Measurements from ENCODE around the gene SLCO4A1.

The SLCO4A1 gene, protein sequence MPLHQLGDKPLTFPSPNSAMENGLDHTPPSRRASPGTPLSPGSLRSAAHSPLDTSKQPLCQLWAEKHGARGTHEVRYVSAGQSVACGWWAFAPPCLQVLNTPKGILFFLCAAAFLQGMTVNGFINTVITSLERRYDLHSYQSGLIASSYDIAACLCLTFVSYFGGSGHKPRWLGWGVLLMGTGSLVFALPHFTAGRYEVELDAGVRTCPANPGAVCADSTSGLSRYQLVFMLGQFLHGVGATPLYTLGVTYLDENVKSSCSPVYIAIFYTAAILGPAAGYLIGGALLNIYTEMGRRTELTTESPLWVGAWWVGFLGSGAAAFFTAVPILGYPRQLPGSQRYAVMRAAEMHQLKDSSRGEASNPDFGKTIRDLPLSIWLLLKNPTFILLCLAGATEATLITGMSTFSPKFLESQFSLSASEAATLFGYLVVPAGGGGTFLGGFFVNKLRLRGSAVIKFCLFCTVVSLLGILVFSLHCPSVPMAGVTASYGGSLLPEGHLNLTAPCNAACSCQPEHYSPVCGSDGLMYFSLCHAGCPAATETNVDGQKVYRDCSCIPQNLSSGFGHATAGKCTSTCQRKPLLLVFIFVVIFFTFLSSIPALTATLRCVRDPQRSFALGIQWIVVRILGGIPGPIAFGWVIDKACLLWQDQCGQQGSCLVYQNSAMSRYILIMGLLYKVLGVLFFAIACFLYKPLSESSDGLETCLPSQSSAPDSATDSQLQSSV

DNA sequence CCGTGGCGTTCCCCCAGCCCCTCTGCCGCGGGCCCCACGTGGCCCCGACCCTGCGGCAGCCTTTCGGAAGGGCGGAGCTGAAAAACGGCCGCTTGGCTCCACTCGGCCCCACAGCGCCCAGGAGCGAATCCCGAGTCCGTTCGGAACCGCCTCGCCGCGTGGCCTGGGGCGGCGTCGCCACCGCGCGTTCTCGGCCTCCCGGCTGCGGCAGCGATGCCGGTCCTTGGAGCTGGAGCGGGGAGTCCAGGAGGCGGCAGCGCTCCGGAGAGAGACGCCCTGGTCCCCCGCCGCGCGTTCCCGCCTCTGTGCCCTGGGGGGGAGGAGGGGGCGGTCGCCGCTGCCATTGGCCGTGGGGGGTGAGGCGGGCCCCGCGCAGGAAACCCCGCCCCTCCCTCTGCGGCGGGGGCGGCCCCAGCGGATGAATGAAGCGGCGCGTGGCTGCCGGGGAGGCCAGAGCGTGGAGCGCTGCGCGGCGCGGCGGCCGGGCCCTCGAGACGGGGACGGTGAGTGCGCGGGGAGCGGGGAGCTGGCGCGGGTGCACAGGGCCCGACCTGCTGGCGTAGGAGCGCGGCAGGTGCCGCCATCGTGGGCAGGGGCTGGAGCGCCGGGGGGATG, at the start of gene SLCO4A1:
SLCO4A1 (plus strand) TSS at position 453 of the 615 bp plus-strand sequence. CDS start 13,952 bp downstream, outside the sequence.
- DNase-seq, result peak; percentile 78

DNA sequence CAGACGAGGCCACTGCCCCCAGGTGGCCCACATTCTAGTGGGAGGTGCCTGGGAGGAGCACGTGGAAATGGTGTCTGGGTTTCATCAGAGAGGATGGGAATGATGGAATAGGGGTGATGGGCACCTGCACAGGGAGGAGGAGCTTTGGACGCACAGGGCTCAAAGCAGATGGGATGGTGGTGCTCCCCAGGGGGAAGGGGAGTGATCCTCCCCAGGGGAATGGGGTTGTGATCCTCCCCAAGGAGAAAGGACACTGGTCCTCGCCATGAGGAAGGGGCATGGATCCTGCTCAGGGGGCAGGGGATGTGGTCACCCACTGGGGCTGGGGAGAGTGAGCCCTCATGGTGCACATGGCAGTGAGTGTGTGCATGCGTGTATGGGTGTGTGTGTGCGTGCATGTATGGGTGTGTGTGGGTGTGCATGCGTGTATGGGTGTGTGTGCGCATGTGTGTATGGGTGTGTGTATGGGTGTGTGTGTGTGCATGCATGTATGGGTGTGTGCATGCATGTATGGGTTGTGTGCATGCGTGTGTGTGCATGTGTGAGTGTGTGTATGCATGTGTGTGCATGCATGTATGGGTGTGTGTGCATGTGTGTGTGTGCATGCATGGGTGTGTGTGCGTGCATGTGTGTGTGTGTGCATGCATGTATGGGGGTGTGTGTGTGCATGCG, 49.7 kb upstream of the SLCO4A1 start:
- no peak for DNase-seq

DNA sequence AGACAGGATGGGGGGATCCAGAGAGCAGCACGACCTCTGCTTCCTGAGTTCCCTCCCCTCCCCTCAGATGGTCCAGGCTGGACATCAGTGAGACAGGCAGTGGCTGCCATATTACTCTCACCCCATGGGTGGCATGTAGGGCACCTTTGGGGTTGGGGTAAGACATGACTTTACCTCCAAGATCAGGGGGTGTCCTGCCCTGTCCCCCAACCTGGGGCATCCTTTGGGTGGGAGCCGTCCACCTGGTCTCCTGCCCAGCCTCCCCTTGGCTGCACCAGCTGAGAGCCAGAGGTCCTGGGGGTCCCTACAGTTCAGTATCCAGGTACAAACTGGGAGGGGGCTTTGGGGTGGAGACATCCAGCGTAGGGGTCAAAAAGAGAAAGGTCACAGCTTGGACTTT, 48.7 kb upstream of the SLCO4A1 start:
- DNase-seq, result no peak

DNA sequence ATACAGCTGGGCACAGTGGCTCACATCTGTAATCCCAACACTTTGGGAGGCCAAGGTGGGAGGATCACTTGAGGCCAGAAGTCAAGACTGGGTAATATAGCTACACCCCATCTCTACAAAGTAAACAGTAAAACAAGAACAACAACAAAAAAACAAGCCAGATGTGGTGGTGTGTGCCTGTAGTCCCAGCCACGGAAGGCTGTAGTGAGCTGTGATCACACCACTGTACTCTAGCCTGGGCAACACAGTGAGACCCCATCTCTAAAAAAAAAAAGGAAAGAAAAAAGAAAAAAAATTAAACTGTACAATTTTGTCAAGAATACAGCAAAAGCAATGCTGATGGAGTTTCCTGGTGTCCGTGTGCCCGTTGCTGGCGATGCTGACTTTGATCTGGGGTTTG, 47.2 kb upstream of the SLCO4A1 start:
- no peak for DNase-seq

DNA sequence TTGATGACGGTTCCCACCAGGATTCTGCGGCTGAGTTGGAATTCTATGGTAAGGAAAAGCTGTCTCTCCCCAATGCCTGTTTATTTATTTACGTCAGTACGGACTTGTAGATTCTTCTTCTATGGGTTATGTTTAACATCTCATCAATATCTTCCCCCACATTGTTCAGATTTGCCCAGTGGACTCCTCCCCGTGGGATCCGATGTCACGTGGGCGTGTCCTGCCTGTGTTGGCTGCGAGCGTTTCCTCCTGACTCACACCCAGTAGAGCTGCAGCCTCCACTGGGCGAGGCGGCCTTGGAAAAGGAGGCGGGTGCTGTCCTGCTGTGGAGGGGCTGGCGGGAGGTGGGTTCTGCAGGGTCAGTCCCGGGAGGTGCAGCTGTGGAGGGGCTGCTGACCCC, 46.8 kb upstream of the SLCO4A1 start:
- DNase-seq, result peak; percentile 59

DNA sequence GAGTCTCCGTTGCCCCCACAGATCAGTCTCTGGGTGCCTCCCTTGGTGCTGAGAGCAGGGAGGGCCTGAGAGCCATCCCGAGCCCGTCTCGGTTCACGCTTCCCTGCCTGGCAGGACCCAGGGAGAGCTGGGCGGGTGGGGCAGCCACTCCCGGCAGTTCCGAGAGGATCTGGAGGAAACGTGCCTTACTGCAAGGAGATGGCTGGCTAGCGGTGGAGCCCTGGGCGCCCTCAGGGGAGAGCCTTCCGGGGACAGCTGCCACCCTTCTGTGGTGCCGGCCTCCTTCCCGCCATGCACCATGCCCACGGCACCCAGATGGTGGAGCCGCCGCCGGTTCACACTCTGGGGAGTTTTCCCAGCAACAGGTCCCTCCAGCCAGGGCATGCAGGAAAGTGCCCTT, 45.8 kb upstream of the SLCO4A1 start:
- no peak for DNase-seq

DNA sequence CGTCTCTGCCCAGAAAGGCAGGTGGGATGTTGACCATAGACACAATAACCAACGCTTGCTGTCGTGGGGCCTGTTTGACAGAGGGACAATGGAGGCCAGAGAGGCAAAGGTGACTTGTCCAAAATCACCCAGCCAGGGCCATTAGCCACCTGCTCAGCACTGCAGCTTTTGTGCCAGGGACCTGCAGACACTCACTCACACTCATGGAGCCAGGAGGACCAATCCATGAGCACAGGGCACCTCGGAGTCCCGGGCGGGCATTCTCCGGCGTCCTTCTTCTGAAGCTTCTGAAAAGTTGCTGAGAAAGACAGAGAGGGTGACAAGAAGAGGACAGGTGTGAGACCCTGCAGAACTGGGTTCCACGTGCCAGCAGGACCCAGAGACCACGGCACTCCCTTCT, 45.4 kb upstream of the SLCO4A1 start:
- no peak for DNase-seq

DNA sequence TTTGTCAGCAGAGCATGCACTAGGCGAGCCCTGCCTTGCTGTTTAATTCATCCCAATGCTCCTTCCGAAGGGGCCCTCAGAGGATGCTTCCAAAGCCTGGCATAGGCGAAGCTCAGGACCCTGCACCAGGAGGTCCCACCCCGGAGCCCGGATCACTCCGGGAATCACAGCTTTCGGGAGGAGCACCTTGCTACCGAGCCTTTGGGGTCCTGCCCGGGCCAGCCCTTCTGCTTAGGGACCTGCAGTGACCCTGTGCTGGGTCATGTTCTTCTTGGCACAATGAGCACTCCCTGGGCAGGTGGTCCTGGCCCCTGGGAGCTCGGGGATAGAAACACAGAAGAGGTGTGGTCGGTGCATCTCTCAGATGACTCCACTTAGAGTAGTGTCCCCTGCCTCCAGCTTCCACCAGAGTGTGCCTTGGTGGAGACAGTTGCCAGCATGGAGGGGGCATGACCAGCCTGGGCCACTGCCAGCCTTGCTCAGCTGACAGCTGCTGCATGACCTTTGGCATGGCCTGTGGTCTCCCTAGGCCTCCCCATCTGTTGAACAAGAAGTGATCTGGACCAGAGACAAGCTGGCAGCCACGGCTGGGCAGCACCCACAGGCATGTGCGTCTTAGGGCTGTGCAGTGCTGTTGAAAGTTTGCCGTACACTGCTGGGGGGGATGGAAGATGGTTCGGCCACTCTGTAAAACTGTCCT, 44.7 kb upstream of the SLCO4A1 start:
- no peak for DNase-seq

DNA sequence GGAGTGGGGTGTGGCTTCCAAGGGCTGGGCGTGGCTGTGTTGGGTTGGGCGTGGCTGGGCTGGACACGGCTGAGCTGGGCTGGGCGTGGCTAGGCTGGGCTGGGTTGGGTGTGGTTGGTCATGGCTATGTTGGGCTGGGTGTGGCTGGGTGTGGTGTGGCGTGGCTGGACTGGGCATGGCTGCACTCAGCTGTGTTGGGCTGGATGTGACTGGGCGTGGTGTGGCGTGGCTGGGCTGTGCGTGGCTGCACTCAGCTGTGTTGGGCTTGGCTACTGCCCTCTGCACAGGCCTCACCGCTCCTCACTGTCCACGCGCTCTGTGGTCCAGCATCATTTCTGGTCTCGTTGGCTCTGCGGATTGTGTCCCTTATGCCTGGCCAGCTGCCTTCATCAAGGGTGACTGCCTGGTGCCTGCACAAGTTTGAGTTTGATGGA, 43.5 kb upstream of the SLCO4A1 start:
- DNase-seq, result no peak

DNA sequence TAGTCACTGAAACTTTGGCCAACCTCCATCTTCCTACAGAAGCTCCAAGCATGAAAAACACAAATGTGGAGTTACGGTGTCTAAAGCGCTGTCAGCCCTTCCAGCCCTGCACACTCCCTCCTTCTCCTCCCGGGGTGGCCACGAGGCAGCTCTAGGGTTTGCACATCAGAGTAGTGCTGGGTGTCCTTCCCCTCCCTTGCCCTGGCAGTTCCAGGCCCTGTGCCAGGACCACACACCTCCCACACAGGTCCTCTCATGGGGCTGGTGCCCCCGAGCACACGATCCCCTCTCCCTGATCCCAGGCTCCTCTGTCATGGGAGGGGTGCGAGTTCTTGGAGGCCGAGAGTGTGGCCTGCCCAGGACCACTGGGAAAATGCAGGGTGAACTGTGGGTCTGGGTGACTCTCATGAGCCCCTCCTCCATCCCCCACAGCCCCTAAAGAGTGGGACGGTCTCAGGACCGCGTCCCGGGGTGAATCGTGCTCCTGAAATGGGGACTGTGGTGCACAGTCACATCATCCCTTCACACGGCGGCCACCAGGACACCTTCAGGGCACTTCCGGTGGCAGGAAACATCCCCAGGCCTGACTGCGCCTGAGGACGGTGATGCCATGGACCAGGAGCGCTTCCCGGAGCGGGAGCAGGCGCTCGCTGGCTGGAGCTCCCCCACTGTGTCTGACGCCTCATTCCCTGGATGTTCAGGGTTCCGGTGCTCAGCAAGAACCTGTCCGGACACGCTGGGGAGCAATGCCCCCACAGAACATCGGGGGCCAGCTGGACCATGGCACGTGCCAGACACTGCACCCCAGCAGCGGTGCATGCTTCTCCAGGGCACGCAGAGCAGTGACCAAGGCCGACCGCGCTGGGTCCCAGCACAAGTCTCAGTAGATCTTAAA, 42.8 kb upstream of the SLCO4A1 start:
- DNase-seq, result no peak

DNA sequence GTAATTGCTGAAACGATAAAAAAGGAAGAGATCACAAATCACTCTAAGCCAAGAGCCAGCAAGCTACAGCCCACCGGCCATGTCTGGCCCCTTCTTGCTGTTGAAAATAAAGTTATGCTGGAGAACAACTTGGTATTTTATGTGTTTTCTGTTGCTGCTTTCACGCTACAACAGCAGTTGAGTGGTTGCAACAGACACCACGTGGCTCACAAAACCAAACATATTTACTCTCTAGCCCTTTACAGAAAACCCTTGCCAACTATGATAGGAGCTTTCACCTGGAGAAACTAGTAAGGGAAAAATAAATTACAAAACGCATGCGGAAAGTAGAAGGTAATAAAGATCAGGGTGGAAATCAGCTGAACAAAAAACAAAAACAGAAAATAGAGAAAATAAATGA, 41.1 kb upstream of the SLCO4A1 start:
- no peak for DNase-seq

DNA sequence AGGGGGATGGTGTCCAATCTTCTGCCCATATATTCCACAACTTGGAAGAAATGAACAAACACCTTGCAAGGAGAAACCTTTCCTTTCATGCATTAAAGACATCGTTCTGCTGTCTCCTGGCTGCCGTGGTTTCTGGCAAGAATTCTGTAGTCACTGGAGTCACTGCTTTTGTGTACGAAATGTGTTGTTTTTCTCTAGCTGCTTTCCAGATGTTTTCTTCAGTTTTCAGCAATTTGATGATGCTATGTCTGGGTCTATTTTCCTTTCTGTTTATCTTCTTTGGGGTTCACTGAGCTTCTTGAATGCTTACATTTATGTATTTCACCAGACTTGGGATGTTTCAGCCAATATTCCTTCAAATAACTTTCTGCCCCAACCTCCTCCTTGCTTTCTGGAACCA, 40.6 kb upstream of the SLCO4A1 start:
- DNase-seq, result no peak

DNA sequence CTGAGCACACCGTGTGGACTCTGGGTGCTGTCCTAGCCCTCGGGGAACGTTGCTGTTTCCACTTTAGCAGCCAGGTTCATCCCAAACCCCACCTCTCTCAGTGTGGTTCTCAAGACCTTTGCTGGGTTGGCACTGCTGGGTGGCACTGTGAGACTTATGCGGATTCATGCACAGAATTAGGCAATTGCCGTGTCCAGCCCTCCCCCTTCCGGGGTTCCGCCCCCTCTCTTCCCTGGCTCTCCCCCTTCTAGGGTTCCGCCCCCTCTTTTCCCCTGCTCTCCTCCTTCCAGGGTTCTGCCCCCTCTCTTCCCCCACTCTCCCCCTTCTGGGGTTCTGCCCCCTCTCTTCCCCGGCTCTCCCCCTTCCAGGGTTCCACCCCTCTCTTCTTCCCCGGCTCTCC, 39.8 kb upstream of the SLCO4A1 start:
- DNase-seq, result no peak

DNA sequence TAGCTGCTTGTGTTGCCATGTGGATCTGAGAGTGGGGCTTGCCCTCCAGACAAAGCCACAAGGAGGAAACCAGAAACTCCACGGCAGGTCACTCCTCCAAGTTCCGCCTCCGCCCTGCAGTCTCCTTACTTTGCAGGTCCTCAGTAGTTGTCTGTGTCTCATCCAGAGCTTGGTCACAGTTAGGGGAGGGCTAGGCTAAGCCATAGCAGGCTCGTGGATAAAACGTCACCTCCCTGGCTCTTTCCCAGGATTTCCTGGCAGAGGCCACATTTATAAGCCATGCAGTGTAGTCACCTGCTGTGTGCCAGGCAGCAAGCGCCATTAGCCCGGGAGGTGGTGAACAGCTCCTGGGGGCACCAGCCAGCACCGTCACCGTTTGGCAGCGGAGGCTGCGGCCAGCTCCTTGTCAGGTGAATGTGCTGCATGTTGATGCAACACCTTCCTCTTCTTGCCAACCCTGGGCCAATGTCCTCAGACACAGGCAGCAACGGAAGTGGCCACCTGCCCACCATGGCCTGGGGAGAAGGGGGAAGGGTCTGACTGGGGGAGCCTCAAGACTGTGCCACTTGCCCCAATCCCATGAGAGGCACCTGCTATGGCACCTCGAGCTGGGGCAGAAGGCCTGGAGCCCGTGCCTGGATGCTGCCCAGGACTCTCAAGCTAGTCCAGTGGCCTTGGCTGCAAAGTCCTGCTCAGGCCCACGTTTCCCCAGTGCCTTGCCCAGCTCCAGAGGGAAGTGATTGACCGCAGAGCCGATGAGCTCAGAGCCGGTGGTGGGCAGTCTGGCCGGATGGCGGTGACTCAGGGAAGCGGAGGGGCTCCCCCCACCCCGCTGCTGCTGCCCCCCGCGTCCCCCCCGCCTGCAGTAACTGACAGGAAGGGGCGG, 39.0 kb upstream of the SLCO4A1 start:
- peak; percentile 92 for DNase-seq

DNA sequence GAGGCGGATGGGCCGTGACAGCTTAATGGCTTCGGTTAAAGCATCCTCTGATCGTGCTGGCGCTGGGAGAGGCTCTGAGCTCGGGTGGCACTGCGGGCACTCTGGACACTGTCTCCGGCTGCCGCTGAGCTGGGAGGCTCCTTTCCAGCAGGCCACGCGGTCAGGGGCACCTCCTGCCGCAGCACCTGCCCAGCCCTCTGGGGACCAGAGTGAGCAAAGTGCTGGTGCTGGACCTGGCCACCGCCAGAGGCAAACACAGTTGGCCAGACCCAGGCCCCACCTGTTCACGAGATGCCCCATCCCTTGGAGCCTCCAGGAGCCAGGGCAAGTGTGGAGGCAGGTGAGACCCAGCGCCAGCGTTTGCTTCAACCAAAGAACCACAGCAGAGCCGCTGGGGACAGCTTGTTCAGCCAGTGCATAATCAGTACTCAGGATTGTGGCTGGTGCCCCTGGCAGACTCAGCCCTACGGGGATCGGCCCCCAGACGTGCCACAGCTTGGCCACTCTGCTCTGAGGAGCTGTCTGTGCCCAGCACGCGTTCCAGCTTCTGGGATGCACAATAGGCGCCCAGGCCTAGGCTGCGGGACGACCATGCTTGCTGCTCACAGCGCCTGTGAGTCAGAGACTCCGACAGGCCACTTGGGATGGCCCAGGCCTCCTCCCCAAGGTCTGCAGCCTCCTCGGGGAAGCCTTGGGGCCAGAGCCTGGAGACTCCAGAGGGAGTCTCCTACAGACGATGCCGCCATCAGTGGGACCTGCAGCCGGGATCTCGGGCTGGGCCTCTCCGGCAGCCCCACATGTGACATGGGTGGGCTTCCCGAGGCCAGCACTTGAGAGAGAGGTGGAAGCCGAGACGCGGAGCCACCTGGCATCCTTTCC, 38.2 kb upstream of the SLCO4A1 start:
- no peak for DNase-seq

DNA sequence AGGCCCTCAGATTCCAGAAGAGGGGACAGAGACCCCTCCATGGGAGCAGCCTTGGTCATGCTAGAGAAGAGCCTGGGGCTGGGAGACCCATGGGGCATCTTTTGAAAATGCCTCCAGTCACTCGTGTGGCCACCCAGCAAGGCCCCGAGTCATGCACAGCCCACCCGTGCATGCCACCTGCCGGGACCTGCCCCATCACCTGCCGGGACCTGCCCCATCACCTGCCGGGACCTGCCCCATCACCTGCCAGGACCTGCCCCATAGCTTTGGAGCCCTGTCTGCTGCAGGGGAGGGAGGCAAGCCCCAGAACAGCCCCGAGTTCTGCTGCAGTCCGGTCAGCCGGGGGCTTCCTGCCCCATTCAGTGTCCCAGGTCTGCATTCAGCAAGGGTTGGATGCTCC, 37.5 kb upstream of the SLCO4A1 start:
- no peak for DNase-seq

DNA sequence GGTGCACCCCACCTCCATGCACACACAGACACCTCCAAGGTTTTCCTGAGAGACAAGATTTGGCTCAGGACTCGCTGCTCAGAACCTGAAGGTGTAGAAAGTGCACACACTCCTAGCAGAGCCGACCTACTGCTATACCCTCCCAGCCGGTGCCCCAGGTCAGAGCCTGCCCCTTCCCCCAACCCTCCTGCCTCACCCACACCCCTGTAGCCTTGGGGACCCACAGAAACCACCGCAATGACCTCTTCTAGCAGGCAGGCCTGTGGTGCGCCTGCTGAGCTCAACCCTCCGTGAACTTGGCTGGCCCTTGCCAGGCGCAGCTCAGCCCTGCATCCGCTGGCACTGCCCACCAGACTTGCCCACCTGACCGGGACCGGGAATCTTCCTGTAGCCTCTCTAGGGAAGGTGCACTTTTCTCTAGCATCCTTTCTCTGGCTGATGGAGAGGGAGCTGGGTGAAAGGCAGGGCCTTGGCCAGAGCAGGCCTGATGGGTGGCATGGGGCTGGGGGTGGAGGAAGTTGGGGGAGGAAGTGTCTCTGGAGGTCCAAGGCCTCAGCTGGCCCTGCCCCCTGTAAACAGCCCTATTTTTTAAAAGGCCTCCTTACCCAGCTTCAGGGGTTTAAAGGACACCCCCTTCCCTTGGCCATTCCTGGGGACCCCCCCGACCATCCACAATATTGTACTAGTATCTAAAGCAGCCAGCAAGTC, 36.9 kb upstream of the SLCO4A1 start:
- DNase-seq, result no peak

DNA sequence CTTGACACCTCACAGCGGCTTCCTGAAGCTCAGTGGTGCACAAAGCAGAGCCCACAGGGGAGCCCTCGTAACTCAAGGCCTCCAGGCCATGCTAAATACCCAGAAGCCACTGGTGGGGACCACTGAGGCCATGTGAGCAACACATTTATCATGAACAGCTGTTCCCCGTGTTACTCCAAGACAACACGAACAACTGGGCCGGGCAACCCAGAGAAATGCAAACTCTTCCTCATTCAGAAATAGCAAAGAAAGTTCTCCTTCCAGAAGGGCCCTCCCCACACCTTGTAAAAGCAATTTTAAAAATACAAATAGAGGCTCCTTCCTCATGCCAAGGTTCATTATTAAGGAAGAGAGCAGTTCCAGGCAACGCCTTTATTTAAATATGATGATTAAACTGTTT, 36.3 kb upstream of the SLCO4A1 start:
- no peak for DNase-seq
